ENCODE measurements around the gene MEOX1.

MEOX1 gene

DNA sequence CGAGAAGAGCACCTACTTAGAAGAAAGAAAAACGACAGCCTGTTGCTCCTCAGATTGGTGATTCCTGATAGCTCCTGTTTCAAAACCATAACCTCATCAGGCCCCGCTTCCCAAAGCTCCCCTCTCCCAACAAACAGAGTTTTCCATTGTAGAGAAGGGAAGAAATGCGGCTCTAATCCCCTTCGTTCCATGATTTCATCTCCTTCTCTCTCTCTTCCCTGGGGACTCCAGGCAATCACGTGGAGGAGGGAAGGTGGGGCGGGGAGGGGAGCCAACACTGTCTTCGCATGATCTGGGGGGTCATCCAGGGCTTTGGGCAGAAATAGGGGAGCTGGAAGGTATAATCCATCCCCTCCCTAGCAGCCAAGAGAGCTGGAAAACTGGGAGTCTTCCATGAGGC is 43.4 kb downstream of the MEOX1 start:
- no peak for DNase-seq (ENCODE audit: low spot score)
- TF ChIP-seq, protein P1, sequence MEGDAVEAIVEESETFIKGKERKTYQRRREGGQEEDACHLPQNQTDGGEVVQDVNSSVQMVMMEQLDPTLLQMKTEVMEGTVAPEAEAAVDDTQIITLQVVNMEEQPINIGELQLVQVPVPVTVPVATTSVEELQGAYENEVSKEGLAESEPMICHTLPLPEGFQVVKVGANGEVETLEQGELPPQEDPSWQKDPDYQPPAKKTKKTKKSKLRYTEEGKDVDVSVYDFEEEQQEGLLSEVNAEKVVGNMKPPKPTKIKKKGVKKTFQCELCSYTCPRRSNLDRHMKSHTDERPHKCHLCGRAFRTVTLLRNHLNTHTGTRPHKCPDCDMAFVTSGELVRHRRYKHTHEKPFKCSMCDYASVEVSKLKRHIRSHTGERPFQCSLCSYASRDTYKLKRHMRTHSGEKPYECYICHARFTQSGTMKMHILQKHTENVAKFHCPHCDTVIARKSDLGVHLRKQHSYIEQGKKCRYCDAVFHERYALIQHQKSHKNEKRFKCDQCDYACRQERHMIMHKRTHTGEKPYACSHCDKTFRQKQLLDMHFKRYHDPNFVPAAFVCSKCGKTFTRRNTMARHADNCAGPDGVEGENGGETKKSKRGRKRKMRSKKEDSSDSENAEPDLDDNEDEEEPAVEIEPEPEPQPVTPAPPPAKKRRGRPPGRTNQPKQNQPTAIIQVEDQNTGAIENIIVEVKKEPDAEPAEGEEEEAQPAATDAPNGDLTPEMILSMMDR (IDR thresholded peaks at IDR 0.05; ENCODE audit: extremely low read depth, missing control alignments) = no peak

- DNase-seq (ENCODE audit: low spot score) = no peak
- TF ChIP-seq, protein P1 (IDR thresholded peaks at IDR 0.05; ENCODE audit: extremely low read depth, missing control alignments) = no peak
These were observed 44.9 kb downstream of the MEOX1 start for GRCh38 chr17:43616852-43617251.

GRCh38 chr17:43616421-43616820 is 45.3 kb downstream of the MEOX1 start:
- no peak for DNase-seq (ENCODE audit: low spot score)
- TF ChIP-seq, protein P1 (IDR thresholded peaks at IDR 0.05; ENCODE audit: extremely low read depth, missing control alignments) = no peak

- TF ChIP-seq, protein P1 (IDR thresholded peaks at IDR 0.05; ENCODE audit: extremely low read depth, missing control alignments) = no peak
- no peak for DNase-seq (ENCODE audit: low spot score)
These were observed 45.7 kb downstream of the MEOX1 start for GRCh38 chr17:43616029-43616351.

- TF ChIP-seq, protein P1 (IDR thresholded peaks at IDR 0.05; ENCODE audit: extremely low read depth, missing control alignments) = no peak
- DNase-seq (ENCODE audit: low spot score) = no peak
These were observed 46.2 kb downstream of the MEOX1 start for GRCh38 chr17:43615330-43616028.

DNA sequence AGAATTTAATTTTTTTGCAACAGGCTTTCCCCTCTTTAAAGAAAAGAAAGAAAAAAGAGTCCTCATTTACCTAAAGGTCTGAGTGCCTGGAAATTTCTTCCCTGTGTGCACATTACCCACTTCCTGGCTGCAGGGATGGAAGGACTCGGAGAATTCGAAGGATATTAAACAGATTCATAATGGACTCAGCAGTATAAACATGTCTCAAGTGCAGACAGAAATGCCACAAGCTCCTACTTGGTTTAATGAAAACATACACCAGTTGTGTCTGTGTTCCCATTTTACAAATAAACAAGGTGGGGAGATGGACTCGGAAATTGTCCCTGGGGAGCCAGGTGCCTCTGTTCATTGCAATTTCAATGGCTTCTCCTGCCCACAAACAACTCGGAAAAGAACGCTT is 47.2 kb downstream of the MEOX1 start:
- no peak for DNase-seq (ENCODE audit: low spot score)
- TF ChIP-seq, protein P1 (IDR thresholded peaks at IDR 0.05; ENCODE audit: extremely low read depth, missing control alignments) = no peak

GRCh38 chr17:43613917-43614316 is 47.8 kb downstream of the MEOX1 start:
- TF ChIP-seq, protein P1 (IDR thresholded peaks at IDR 0.05; ENCODE audit: extremely low read depth, missing control alignments) = no peak
- DNase-seq (ENCODE audit: low spot score) = no peak

All from GM20000 (cell line).